ENCODE data around the gene TMX3. TPM values are rescaled to one million over a fixed set of nuclear protein-coding genes. Genes with fewer than 3 reads are reported as not detected.

TMX3 gene
- polyA plus RNA-seq, 3 donors from 2014 or later = 20.7 to 22.6 (median 21.3) TPM

Other genes starting within 250 kb of the TMX3 start
- 1 to 10 TPM; 2.8 to 7.0 (median 6.2) TPM for gene CCDC102B, start 83.0 kb upstream of the TMX3 start, polyA plus RNA-seq